NCI-H69 (cell line): ENCODE measurements around the gene MRPS23.

Experiments
- DNase-seq: peaks from one replicate; lab custom pipeline; 2025; lab: John Stamatoyannopoulos, UW

Gene MRPS23

DNA sequence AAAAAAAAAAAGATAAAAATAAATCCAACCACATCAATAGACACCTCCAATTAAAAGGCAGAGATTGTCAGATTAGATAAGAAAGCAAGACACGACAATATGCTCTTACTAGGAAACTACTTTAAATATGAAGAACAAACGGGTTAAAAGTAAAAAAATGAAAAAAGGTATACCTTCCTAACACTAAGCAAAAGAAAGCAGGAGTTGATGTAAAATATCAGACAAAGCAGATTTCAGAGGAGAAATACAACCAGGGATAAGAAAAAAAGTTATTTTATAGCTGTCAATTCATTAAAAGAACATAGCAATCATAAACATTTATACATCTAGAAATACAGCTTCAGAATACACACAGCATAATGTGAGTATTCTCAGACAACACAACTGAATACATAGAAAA lies 55.0 kb downstream of the MRPS23 start:
- no peak for DNase-seq

DNA sequence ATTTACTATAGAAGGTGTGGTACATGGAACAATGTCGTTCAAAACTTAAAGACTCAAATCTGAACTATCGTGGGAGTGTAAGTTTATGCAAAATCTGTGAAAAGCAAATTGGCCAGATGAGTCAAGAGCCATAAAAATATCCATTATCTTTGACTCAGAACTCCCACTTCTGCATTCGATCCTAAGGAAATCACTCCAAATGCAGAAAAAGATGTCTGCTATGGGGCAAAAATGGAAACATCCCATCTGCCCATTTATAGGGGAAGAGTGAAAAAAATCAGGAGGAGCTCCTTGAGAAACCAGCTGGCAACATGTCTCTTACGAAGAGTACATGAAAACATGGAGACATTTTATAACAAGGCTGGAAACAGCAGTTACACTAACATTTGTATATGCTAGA lies 61.1 kb downstream of the MRPS23 start:
- no peak for DNase-seq

DNA sequence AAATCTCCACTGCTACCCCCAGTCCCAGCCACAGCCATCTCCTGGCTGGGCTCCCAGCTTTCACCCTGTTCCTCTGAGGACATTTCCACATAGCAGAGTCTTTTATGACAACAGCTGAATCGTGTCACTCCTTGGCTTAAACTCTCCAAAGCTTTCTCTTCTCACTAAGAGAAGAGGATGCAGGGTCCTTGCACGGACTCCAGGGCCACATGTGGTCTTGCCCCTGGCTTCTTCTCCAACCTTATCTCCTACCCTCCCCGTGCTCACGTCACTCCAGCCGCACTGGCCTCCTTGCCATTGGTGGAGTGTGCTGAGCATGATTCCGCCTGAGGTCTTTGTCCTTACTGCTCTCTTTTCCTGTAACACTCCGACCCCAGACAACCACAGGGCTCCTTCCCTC lies 64.8 kb downstream of the MRPS23 start:
- no peak for DNase-seq
